Calu3 (cell line): ENCODE data around the gene ABHD12. TPM values are rescaled to one million over a fixed set of nuclear protein-coding genes. Genes with fewer than 3 reads are reported as not detected.

Experiments
- BruUV-seq: library from RNA; stranded (reverse); fragments of 400-500 nt; replicated peaks from 2 replicates; lab custom pipeline; 2021; lab: Mats Ljungman, UMichigan
- CTCF ChIA-PET: fragments of 300-600 bp; sonication (Branson Sonifier 250); formaldehyde crosslinking; loops from one replicate; lab custom pipeline; 2022; ENCODE audit warnings: antibody characterized with exemption; lab: Charles Lee
- DNase-seq: peaks from one replicate; pipeline ENCODE4 v3.0.0; 2022
- H3K27ac Mint-ChIP-seq: one replicate; pipeline ENCODE4 v1.8.0; 2022; ENCODE audit warnings: mixed read lengths; ENCODE audit not compliant: unreplicated experiment
- H3K27me3 Mint-ChIP-seq: one replicate; pipeline ENCODE4 v1.8.0; 2022; ENCODE audit warnings: mixed read lengths; ENCODE audit not compliant: unreplicated experiment
- H3K36me3 Mint-ChIP-seq: one replicate; pipeline ENCODE4 v1.8.0; 2022; ENCODE audit warnings: mild to moderate bottlenecking, moderate library complexity, mixed read lengths; ENCODE audit not compliant: insufficient read depth, unreplicated experiment
- H3K4me1 Mint-ChIP-seq: one replicate; pipeline ENCODE4 v1.8.0; 2022; ENCODE audit warnings: mild to moderate bottlenecking, low read depth, mixed read lengths; ENCODE audit not compliant: unreplicated experiment
- H3K4me3 Mint-ChIP-seq: one replicate; pipeline ENCODE4 v1.8.0; 2022; ENCODE audit warnings: mild to moderate bottlenecking, low read depth, moderate library complexity, mixed read lengths; ENCODE audit not compliant: unreplicated experiment
- H3K9me3 Mint-ChIP-seq: one replicate; pipeline ENCODE4 v1.8.0; 2022; ENCODE audit warnings: low read depth, mixed read lengths; ENCODE audit not compliant: unreplicated experiment
- CTCF ChIP-seq: fragments of 200-600 bp; IDR thresholded peaks from one replicate; pipeline ENCODE4 v1.8.0; 2022; ENCODE audit warnings: antibody characterized with exemption; ENCODE audit not compliant: unreplicated experiment
- intact Hi-C: fragments of 100-400 bp; cut with micrococcal nuclease; formaldehyde crosslinking; loops from one replicate; pipeline ENCODE4 v1.10.0; 2022; ENCODE audit not compliant: unreplicated experiment
- total RNA-seq: library from RNA; stranded (reverse); gene quantifications from 2 replicates; pipeline ENCODE4 v1.2.3, GENCODE V29; 2022

Gene ABHD12
- total RNA-seq, 1 experiment from 2014 or later: 21.3 TPM

GRCh38 chr20:25291432-25292133, 99.1 kb downstream of the ABHD12 start:
- H3K27me3 Mint-ChIP-seq: no peaks in the 10 kb centered on the region
- intact Hi-C loops: no loop called here
- no peak overlapping the region for H3K27ac Mint-ChIP-seq
- no peak for DNase-seq
- H3K36me3 Mint-ChIP-seq: peaks cover 68% of the 10 kb centered on the region
- no peaks in the 10 kb centered on the region for H3K4me1 Mint-ChIP-seq
- no peaks in the 10 kb centered on the region for H3K9me3 Mint-ChIP-seq
- no peak overlapping the region for H3K4me3 Mint-ChIP-seq
- no peak for TF ChIP-seq CTCF
- CTCF ChIA-PET: no interaction called here
- BruUV-seq: no TSS peak

GRCh38 chr20:25290646-25291431, 99.8 kb downstream of the ABHD12 start:
- CTCF ChIA-PET: no interaction called here
- H3K9me3 Mint-ChIP-seq: no peaks in the 10 kb centered on the region
- H3K27me3 Mint-ChIP-seq: no peaks in the 10 kb centered on the region
- no peak for TF ChIP-seq CTCF
- H3K27ac Mint-ChIP-seq: no peak overlapping the region
- H3K4me3 Mint-ChIP-seq: no peak overlapping the region
- BruUV-seq: no TSS peak
- no peaks in the 10 kb centered on the region for H3K4me1 Mint-ChIP-seq
- DNase-seq: no peak
- H3K36me3 Mint-ChIP-seq: peaks cover 72% of the 10 kb centered on the region
- intact Hi-C loops: no loop called here

GRCh38 chr20:25289886-25290597, 100.6 kb downstream of the ABHD12 start:
- Mint-ChIP-seq H3K4me3 (no peak overlapping the region), H3K36me3 (peaks cover 73% of the 10 kb centered on the region), H3K4me1 (no peaks in the 10 kb centered on the region), H3K27me3 (no peaks in the 10 kb centered on the region), H3K27ac (no peak overlapping the region), H3K9me3 (no peaks in the 10 kb centered on the region)
- CTCF ChIA-PET: no interaction called here
- TF ChIP-seq CTCF: no peak
- BruUV-seq: no TSS peak
- intact Hi-C loops: no loop called here
- DNase-seq: no peak

- CTCF ChIA-PET: no interaction called here
Observed at GRCh38 chr20:25288291-25289181, 102.1 kb downstream of the ABHD12 start.

More at GRCh38 chr20:25288291-25289181, 102.1 kb downstream of the ABHD12 start:
- Mint-ChIP-seq H3K4me3 (no peak overlapping the region), H3K27ac (no peak overlapping the region), H3K9me3 (no peaks in the 10 kb centered on the region), H3K27me3 (no peaks in the 10 kb centered on the region), H3K36me3 (peaks cover 68% of the 10 kb centered on the region), H3K4me1 (no peaks in the 10 kb centered on the region)
- DNase-seq: no peak
- intact Hi-C loops: no loop called here
- TF ChIP-seq CTCF: no peak
- no TSS peak for BruUV-seq
